Measurements from ENCODE around the gene ZBTB12. TPM values are rescaled to one million over a fixed set of nuclear protein-coding genes. Genes with fewer than 3 reads are reported as not detected.

ZBTB12 gene
- total RNA-seq, 2 donors from 2014 or later, result 0.47 to 0.52 TPM

DNA sequence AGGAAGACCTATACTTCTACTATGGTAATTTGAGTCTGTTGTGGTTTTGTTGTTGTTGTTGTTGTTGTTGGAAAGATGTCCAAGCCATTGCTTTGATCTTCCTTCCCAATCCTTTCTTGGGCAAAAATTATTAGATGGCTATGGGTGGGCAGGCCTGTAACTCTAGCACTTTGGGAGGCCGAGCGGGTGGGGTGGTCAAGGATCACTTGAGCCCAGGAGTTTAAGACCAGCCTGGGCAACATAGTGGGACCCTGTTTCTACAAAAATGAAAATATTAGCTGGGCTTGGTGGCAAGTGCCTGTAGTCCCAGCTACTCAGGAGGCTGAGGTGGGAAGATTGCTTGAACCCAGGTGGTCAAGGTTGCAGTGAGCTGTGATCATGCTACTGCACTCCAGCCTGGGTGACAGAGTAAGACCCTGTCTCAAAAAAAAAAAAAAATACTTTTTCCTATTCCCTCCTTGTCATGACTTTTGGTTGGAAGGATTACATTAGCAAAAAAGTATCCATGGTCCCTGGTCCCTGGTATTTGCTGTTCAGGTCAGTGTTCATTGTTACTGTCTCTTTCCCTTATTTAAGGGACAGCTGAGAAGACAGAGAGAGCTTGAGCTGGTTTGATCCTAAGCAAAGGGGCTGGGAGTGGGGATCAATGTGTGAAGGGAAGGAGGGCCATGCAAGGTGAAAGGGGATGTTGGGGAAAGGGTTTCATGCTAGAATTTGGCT lies 51.0 kb downstream of the ZBTB12 start:
- H3K27ac ChIP-seq, result no peak overlapping the region
- no peak for DNase-seq (ENCODE audit: low spot score)

More for the DNA sequence above, 51.0 kb downstream of the ZBTB12 start:
- Histone ChIP-seq H3K9me3 (no peaks in the 10 kb centered on the region), H3K4me1 (no peaks in the 10 kb centered on the region), H3K27me3 (no peaks in the 10 kb centered on the region), H3K4me3 (no peak overlapping the region), H3K36me3 (no peaks in the 10 kb centered on the region)
- TF ChIP-seq, protein P1, sequence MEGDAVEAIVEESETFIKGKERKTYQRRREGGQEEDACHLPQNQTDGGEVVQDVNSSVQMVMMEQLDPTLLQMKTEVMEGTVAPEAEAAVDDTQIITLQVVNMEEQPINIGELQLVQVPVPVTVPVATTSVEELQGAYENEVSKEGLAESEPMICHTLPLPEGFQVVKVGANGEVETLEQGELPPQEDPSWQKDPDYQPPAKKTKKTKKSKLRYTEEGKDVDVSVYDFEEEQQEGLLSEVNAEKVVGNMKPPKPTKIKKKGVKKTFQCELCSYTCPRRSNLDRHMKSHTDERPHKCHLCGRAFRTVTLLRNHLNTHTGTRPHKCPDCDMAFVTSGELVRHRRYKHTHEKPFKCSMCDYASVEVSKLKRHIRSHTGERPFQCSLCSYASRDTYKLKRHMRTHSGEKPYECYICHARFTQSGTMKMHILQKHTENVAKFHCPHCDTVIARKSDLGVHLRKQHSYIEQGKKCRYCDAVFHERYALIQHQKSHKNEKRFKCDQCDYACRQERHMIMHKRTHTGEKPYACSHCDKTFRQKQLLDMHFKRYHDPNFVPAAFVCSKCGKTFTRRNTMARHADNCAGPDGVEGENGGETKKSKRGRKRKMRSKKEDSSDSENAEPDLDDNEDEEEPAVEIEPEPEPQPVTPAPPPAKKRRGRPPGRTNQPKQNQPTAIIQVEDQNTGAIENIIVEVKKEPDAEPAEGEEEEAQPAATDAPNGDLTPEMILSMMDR (IDR thresholded peaks at IDR 0.05), result no peak

Other genes starting within 250 kb of the ZBTB12 start
- gene BAG6, start 249.4 kb downstream of the ZBTB12 start, total RNA-seq, result 100 to 1,000 TPM; 209 to 306 TPM
- 1 to 10 TPM; 1.0 to 1.2 TPM for gene APOM, start 246.2 kb downstream of the ZBTB12 start, total RNA-seq
- gene C6orf47, start 241.3 kb downstream of the ZBTB12 start, total RNA-seq, result 10 to 100 TPM; 17.8 to 19.2 TPM
- 10 to 100 TPM; 14.7 to 20.0 TPM for gene GPANK1, start 237.1 kb downstream of the ZBTB12 start, total RNA-seq
- 100 to 1,000 TPM; 242 to 243 TPM for gene CSNK2B, start 236.0 kb downstream of the ZBTB12 start, total RNA-seq
- 1 to 10 TPM in 1 of 2 donors, under 1 TPM in 1; 0.67 to 1.8 TPM for gene LY6G5B, start 232.1 kb downstream of the ZBTB12 start, total RNA-seq
- 1 to 10 TPM; 1.2 to 4.9 TPM for gene LY6G5C, start 221.0 kb downstream of the ZBTB12 start, total RNA-seq
- gene ABHD16A, start 198.8 kb downstream of the ZBTB12 start, total RNA-seq, result 10 to 100 TPM; 22.7 to 29.4 TPM
- gene LY6G6F, start 195.2 kb downstream of the ZBTB12 start, total RNA-seq, result not detected
- not detected for gene LY6G6D, start 186.7 kb downstream of the ZBTB12 start, total RNA-seq
- 1 to 10 TPM in 1 of 2 donors, not detected in 1; 1.3 TPM for gene LY6G6C, start 180.3 kb downstream of the ZBTB12 start, total RNA-seq
- under 1 TPM in 1 of 2 donors, not detected in 1; 0.55 TPM for gene MPIG6B, start 178.7 kb downstream of the ZBTB12 start, total RNA-seq
- gene DDAH2, start 172.8 kb downstream of the ZBTB12 start, total RNA-seq, result 10 to 100 TPM; 53.5 to 93.3 TPM
- gene CLIC1, start 165.6 kb downstream of the ZBTB12 start, total RNA-seq, result 100 to 1,000 TPM in 1 of 2 donors, 10 to 100 TPM in 1; 90.9 to 194 TPM
- under 1 TPM; 0.37 to 0.98 TPM for gene MSH5, start 162.1 kb downstream of the ZBTB12 start, total RNA-seq
- gene SAPCD1, start 139.4 kb downstream of the ZBTB12 start, total RNA-seq, result not detected
- gene VWA7, start 124.8 kb downstream of the ZBTB12 start, total RNA-seq, result 1 to 10 TPM; 4.1 to 7.5 TPM
- gene VARS1, start 106.3 kb downstream of the ZBTB12 start, total RNA-seq, result 10 to 100 TPM; 15.3 to 24.6 TPM
- gene LSM2, start 95.1 kb downstream of the ZBTB12 start, total RNA-seq, result 10 to 100 TPM; 28.8 to 32.0 TPM
- 1 to 10 TPM; 1.1 to 1.6 TPM for gene HSPA1L, start 86.8 kb downstream of the ZBTB12 start, total RNA-seq
- 100 to 1,000 TPM; 315 to 334 TPM for gene HSPA1A, start 86.5 kb downstream of the ZBTB12 start, total RNA-seq
- gene HSPA1B, start 74.3 kb downstream of the ZBTB12 start, total RNA-seq, result 100 to 1,000 TPM; 131 to 232 TPM
- 10 to 100 TPM; 28.0 to 37.7 TPM for gene NEU1, start 39.3 kb downstream of the ZBTB12 start, total RNA-seq
- gene SLC44A4, start 23.1 kb downstream of the ZBTB12 start, total RNA-seq, result not detected
- 10 to 100 TPM; 10.5 to 19.1 TPM for gene EHMT2, start 4.4 kb downstream of the ZBTB12 start, total RNA-seq
- gene C2, start 25.6 kb upstream of the ZBTB12 start, total RNA-seq, result 10 to 100 TPM in 1 of 2 donors, 1 to 10 TPM in 1; 3.5 to 19.9 TPM
- gene CFB, start 44.0 kb upstream of the ZBTB12 start, total RNA-seq, result 100 to 1,000 TPM in 1 of 2 donors, 10 to 100 TPM in 1; 65.5 to 126 TPM
- 10 to 100 TPM; 40.0 to 81.7 TPM for gene NELFE, start 56.9 kb upstream of the ZBTB12 start, total RNA-seq
- gene SKIC2, start 57.1 kb upstream of the ZBTB12 start, total RNA-seq, result 10 to 100 TPM; 18.7 to 31.6 TPM
- gene DXO, start 70.1 kb upstream of the ZBTB12 start, total RNA-seq, result 10 to 100 TPM; 12.1 to 14.1 TPM
- gene C4A, start 80.0 kb upstream of the ZBTB12 start, total RNA-seq, result 100 to 1,000 TPM; 152 to 175 TPM
- 100 to 1,000 TPM; 150 to 241 TPM for gene C4B, start 112.7 kb upstream of the ZBTB12 start, total RNA-seq
- 1 to 10 TPM in 1 of 2 donors, under 1 TPM in 1; 0.19 to 1.2 TPM for gene CYP21A2, start 136.3 kb upstream of the ZBTB12 start, total RNA-seq
- 100 to 1,000 TPM; 138 to 210 TPM for gene TNXB, start 207.3 kb upstream of the ZBTB12 start, total RNA-seq
- 10 to 100 TPM; 15.0 to 15.3 TPM for gene ATF6B, start 226.2 kb upstream of the ZBTB12 start, total RNA-seq
- gene FKBPL, start 228.2 kb upstream of the ZBTB12 start, total RNA-seq, result 1 to 10 TPM; 1.1 to 3.4 TPM
- gene PRRT1, start 249.9 kb upstream of the ZBTB12 start, total RNA-seq, result 1 to 10 TPM in 1 of 2 donors, under 1 TPM in 1; 0.70 to 1.1 TPM

Measured in right atrium auricular region (tissue), 2 donors.